ENCODE data around the gene RIN2.

RIN2 gene

DNA sequence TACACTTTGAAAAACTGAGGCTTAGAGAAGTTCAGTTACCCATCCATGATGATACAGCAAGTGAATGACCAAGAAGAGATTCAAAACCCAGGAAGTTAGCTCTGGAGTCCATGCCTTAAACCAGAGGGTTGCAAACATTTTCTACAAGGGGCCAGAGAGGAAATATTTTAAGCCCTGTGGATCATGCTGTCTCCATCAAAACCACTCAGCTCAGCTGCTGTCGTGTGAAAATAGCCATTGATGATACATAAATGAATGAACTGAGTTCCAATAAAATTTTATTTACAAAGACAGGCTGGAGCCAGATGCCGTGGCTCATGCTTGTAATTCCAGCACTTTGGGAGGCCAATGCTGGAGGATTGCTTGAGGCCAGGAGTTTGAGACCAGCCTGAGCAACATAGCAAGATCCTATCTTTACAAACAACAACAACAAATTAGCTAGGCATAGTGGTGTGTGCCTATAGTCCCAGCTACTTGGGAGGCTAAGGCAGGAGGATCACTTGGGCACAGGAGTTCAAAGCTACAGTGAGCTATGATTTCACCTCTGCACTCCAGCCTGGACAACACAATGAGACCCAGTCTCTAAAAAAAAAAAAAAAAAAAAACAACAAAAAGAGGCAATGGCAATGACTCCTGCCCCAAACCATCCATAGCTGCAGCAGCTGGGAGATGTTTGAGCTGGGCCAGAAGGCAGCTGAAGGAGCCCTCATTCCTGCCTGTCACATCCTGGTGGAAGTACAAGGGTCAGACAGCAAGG, 44.1 kb upstream of the RIN2 start:
- TF ChIP-seq, protein P1, sequence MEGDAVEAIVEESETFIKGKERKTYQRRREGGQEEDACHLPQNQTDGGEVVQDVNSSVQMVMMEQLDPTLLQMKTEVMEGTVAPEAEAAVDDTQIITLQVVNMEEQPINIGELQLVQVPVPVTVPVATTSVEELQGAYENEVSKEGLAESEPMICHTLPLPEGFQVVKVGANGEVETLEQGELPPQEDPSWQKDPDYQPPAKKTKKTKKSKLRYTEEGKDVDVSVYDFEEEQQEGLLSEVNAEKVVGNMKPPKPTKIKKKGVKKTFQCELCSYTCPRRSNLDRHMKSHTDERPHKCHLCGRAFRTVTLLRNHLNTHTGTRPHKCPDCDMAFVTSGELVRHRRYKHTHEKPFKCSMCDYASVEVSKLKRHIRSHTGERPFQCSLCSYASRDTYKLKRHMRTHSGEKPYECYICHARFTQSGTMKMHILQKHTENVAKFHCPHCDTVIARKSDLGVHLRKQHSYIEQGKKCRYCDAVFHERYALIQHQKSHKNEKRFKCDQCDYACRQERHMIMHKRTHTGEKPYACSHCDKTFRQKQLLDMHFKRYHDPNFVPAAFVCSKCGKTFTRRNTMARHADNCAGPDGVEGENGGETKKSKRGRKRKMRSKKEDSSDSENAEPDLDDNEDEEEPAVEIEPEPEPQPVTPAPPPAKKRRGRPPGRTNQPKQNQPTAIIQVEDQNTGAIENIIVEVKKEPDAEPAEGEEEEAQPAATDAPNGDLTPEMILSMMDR (IDR thresholded peaks at IDR 0.05; ENCODE audit: insufficient read depth, low read depth, low read length, missing control alignments), result no peak
- no peak for DNase-seq (ENCODE audit: low read depth)
- H3K4me3 ChIP-seq (ENCODE audit: low read length), result no peak overlapping the region

DNA sequence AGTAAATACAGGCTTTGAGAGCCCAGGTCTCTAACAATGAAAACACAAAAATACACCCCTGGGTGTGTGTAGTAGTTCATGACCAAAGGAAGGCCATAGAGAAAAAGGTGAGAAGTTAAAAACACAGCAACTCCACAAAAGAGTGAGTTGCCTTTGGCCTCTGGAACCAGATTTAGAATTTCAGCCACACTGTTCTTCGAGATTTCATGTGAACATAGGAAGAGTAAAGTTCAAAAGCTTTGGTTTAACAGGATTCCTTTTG, 43.5 kb upstream of the RIN2 start:
- no peak overlapping the region for H3K4me3 ChIP-seq (ENCODE audit: low read length)
- DNase-seq (ENCODE audit: low read depth), result no peak
- TF ChIP-seq, protein P1 (IDR thresholded peaks at IDR 0.05; ENCODE audit: insufficient read depth, low read depth, low read length, missing control alignments), result no peak

DNA sequence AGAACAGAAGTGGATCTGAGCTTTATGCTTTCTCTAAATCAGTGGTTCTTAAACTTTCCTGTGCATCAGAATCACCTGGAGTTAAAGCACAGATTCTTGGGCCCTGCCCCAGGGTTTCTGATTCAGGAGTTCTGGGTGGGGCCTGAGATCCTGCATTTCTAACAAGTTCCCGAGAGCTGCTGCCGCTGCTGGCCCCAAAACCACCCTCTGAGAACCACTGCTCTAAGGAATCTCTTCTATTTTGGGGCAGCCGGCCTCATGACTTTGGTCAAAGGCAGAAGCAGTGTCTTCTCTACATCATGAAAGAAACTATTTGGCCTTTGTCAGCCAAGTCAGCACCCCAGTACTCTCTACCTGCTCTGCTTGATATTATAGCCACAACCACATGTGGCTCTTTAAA, 42.1 kb upstream of the RIN2 start:
- H3K4me3 ChIP-seq (ENCODE audit: low read length), result no peak overlapping the region
- DNase-seq (ENCODE audit: low read depth), result no peak
- TF ChIP-seq, protein P1 (IDR thresholded peaks at IDR 0.05; ENCODE audit: insufficient read depth, low read depth, low read length, missing control alignments), result no peak

DNA sequence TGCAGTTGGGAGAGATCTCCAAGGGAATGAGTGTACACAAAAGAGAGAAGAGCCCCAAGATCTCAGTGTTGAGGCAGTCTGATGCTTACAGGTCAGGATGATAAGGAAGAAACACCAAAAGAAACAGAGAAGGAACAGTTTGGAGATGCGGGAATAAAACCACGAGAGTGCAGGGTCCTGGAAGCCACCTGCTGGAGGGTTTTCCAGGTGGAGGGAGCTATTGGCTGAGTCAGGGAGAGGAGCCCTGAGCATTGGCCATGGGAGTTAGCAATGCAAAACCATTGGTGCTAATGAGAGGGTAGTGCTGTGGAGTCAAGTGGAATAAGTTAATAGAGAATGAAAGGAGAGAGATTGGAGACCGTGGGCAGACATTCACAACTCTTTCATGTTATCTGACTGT, 39.2 kb upstream of the RIN2 start:
- TF ChIP-seq, protein P1 (IDR thresholded peaks at IDR 0.05; ENCODE audit: insufficient read depth, low read depth, low read length, missing control alignments), result no peak
- DNase-seq (ENCODE audit: low read depth), result no peak
- no peak overlapping the region for H3K4me3 ChIP-seq (ENCODE audit: low read length)

DNA sequence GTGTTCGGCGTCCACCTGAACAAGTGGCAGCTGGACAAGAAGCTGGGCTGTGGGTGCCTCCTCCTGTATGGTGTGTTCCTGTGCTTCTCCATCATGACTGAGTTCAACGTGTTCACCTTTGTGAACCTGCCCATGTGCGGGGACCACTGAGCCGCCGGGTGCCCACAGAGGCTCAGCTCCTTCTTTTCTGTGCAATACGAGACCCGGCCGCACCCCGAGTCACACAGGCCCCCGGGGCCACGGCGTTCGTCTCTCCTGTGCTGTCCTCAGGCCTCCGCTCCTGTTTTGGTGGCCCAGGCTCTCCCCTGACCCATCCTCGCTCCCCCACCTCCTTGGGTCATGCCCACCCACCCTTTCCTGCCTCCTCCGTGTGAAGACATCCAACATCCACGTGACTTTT, 37.1 kb upstream of the RIN2 start:
- TF ChIP-seq, protein P1 (IDR thresholded peaks at IDR 0.05; ENCODE audit: insufficient read depth, low read depth, low read length, missing control alignments), result no peak
- DNase-seq (ENCODE audit: low read depth), result no peak
- no peak overlapping the region for H3K4me3 ChIP-seq (ENCODE audit: low read length)

DNA sequence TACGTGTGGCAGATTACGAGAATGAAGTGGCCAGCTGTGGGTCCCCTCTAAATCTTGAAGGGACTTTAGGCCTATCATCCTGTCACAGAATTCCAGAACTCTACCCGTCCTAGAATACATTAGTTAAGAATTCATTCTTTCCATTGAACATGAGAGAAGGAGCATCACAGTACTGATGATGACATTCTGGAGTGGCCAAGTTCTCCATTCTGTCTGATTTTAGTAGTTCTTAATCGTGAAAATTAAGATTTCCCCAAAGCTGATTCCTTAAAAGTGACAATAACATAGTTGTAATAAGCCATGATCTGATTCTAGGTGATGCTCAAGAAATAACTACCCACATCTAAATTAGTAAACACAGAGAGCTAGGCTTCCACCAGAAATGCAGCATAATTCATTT, 35.0 kb upstream of the RIN2 start:
- TF ChIP-seq, protein P1 (IDR thresholded peaks at IDR 0.05; ENCODE audit: insufficient read depth, low read depth, low read length, missing control alignments), result no peak
- DNase-seq (ENCODE audit: low read depth), result no peak
- no peak overlapping the region for H3K4me3 ChIP-seq (ENCODE audit: low read length)

DNA sequence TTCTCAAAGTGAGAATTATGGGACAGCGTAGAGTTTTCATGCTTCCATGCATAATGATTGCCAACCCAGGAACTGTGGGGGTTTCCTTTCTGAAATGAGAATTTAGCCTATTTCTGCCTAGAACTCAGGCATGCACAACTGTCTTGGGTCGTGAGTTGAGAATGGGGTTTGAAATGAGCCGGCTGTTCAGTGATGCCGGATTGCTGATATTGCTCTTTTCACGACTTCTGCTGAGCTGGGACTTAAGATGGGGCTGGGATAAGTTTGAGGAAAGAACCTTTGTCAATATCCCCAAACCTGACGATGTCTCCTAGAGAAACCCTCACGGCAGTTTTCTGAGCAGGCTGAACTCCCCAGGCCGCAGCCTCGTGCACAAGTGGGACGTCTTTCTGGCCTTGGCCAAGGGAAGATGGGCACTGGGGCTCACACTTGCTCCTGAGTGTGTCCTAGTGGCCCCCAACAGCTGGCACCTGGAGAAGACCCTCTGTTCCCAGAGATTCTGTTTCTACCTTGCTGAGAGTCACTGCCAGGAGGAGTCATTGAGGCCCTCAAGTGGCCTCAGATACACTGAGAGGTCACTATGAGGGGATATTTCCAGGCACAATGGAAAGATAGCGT, 34.1 kb upstream of the RIN2 start:
- TF ChIP-seq, protein P1 (IDR thresholded peaks at IDR 0.05; ENCODE audit: insufficient read depth, low read depth, low read length, missing control alignments), result no peak
- H3K4me3 ChIP-seq (ENCODE audit: low read length), result no peak overlapping the region
- no peak for DNase-seq (ENCODE audit: low read depth)
